Measurements from ENCODE around the gene ATP5MC2. TPM values are rescaled to one million over a fixed set of nuclear protein-coding genes. Genes with fewer than 3 reads are reported as not detected.
"Not testable (repeated sequence)": the region's sequence is repeated elsewhere in the genome, so short reads cannot be mapped to it uniquely, and the experiment has no call there.

Gene ATP5MC2
- 814 TPM for polyA plus RNA-seq (2013)

- Histone ChIP-seq H3K9me3 (ENCODE audit: control extremely low read depth in 1 of 5, control insufficient read depth in 4 of 5, insufficient read depth in 2 of 5, low read depth in 1 of 5, low read length in 4 of 5) (no peaks in the 10 kb centered on the region), H3K4me1 (ENCODE audit: control extremely low read depth in 1 of 4, control insufficient read depth in 4 of 4, insufficient read depth in 4 of 4, low read length in 3 of 4) (peaks cover 3 to 33% (median 23%) of the 10 kb centered on the region in 4 experiments), H3K27me3 (replicated peaks in 2 of 5; ENCODE audit: control insufficient read depth in 4 of 5, insufficient read depth in 5 of 5, low read length in 4 of 5) (peaks cover 0 to 21% (median 5%) of the 10 kb centered on the region in 5 experiments), H3K36me3 (ENCODE audit: control insufficient read depth in 4 of 4, insufficient read depth in 4 of 4, low read length in 3 of 4) (peaks cover 5 to 29% (median 21%) of the 10 kb centered on the region in 4 experiments), H3K4me3 (ENCODE audit: control insufficient read depth in 1 of 7, extremely low read depth in 1 of 7, insufficient read depth in 4 of 7, low read depth in 2 of 7, low read length in 6 of 7) (peak within 1 kb of the TSS; percentile 75 to 96 (median 89)), H3K27ac (ENCODE audit: insufficient read depth in 1 of 2, low read depth in 1 of 2, low read length in 2 of 2, poor library complexity in 1 of 2, severe bottlenecking in 2 of 2) (peak within 1 kb of the TSS; percentile 75 to 91)
- peak; percentile 98 to 99 (median 99) for DNase-seq
- POLR2A ChIA-PET: interaction anchor here (0.7 to 1.7 kb wide), 6 partner anchors 50 to 132 kb away, joined by 3 to 9 read pairs (median 4); partner anchors contain the start of gene ATF7
- CTCF ChIA-PET: interaction anchor here (0.7 to 3.9 kb wide), 26 partner anchors 8 to 144 kb away, joined by 3 to 57 read pairs (median 4); partner anchors contain the start of gene ATF7
- WGBS (ENCODE audit: insufficient coverage): 0% methylated on average over 58 of the region's 61 CpGs
Measured at GRCh38 chr12:53675701-53676607, at the start of gene ATP5MC2. Gene ATP5MC2, minus strand, starts transcription at chr12:53676083. Its CDS starts 3,469 bp downstream, at chr12:53672614.

- Histone ChIP-seq H3K4me1 (ENCODE audit: control extremely low read depth in 1 of 4, control insufficient read depth in 4 of 4, insufficient read depth in 4 of 4, low read length in 3 of 4) (peaks cover 6 to 14% (median 13%) of the 10 kb centered on the region in 4 experiments), H3K4me3 (ENCODE audit: control insufficient read depth in 1 of 7, extremely low read depth in 1 of 7, insufficient read depth in 4 of 7, low read depth in 2 of 7, low read length in 6 of 7) (no peak overlapping the region), H3K9me3 (ENCODE audit: control extremely low read depth in 1 of 5, control insufficient read depth in 4 of 5, insufficient read depth in 2 of 5, low read depth in 1 of 5, low read length in 4 of 5) (no peaks in the 10 kb centered on the region), H3K36me3 (ENCODE audit: control insufficient read depth in 4 of 4, insufficient read depth in 4 of 4, low read length in 3 of 4) (peaks cover 11 to 59% (median 24%) of the 10 kb centered on the region in 4 experiments), H3K27ac (ENCODE audit: insufficient read depth in 1 of 2, low read depth in 1 of 2, low read length in 2 of 2, poor library complexity in 1 of 2, severe bottlenecking in 2 of 2) (no peak overlapping the region), H3K27me3 (replicated peaks in 2 of 5; ENCODE audit: control insufficient read depth in 4 of 5, insufficient read depth in 5 of 5, low read length in 4 of 5) (no peaks in the 10 kb centered on the region)
- ChIA-PET CTCF (interaction anchor here (0.7 to 1.0 kb wide), 5 partner anchors 10 to 25 kb away, joined by 3 to 5 read pairs (median 3); no protein-coding TSS in a partner anchor), POLR2A (no interaction called here)
- WGBS (ENCODE audit: insufficient coverage): 100% methylated on average over 2 of the region's 3 CpGs
- no peak for DNase-seq
Measured at GRCh38 chr12:53722450-53723041, 46.7 kb upstream of the ATP5MC2 start.

GRCh38 chr12:53720946-53721345 is 45.1 kb upstream of the ATP5MC2 start:
- CTCF ChIA-PET: interaction anchor here (0.9 kb wide), 2 partner anchors 10 to 29 kb away, joined by 3 read pairs; no protein-coding TSS in a partner anchor
- POLR2A ChIA-PET: no interaction called here
- Histone ChIP-seq H3K9me3 (ENCODE audit: control extremely low read depth in 1 of 5, control insufficient read depth in 4 of 5, insufficient read depth in 2 of 5, low read depth in 1 of 5, low read length in 4 of 5) (no peaks in the 10 kb centered on the region), H3K36me3 (ENCODE audit: control insufficient read depth in 4 of 4, insufficient read depth in 4 of 4, low read length in 3 of 4) (peaks cover 13 to 70% (median 27%) of the 10 kb centered on the region in 4 experiments), H3K27ac (ENCODE audit: insufficient read depth in 1 of 2, low read depth in 1 of 2, low read length in 2 of 2, poor library complexity in 1 of 2, severe bottlenecking in 2 of 2) (no peak overlapping the region), H3K4me3 (ENCODE audit: control insufficient read depth in 1 of 7, extremely low read depth in 1 of 7, insufficient read depth in 4 of 7, low read depth in 2 of 7, low read length in 6 of 7) (no peak overlapping the region), H3K4me1 (ENCODE audit: control extremely low read depth in 1 of 4, control insufficient read depth in 4 of 4, insufficient read depth in 4 of 4, low read length in 3 of 4) (peaks cover 0 to 2% (median 2%) of the 10 kb centered on the region in 4 experiments), H3K27me3 (replicated peaks in 2 of 5; ENCODE audit: control insufficient read depth in 4 of 5, insufficient read depth in 5 of 5, low read length in 4 of 5) (no peaks in the 10 kb centered on the region)
- no peak for DNase-seq
- 100% methylated on average over 1 of the region's 1 CpG for whole genome bisulfite sequencing (ENCODE audit: insufficient coverage)

- Histone ChIP-seq H3K27me3 (replicated peaks in 2 of 5; ENCODE audit: control insufficient read depth in 4 of 5, insufficient read depth in 5 of 5, low read length in 4 of 5) (no peaks in the 10 kb centered on the region), H3K4me1 (ENCODE audit: control extremely low read depth in 1 of 4, control insufficient read depth in 4 of 4, insufficient read depth in 4 of 4, low read length in 3 of 4) (no peaks in the 10 kb centered on the region), H3K9me3 (ENCODE audit: control extremely low read depth in 1 of 5, control insufficient read depth in 4 of 5, insufficient read depth in 2 of 5, low read depth in 1 of 5, low read length in 4 of 5) (no peaks in the 10 kb centered on the region), H3K36me3 (ENCODE audit: control insufficient read depth in 4 of 4, insufficient read depth in 4 of 4, low read length in 3 of 4) (peaks cover 13 to 77% (median 34%) of the 10 kb centered on the region in 4 experiments), H3K4me3 (ENCODE audit: control insufficient read depth in 1 of 7, extremely low read depth in 1 of 7, insufficient read depth in 4 of 7, low read depth in 2 of 7, low read length in 6 of 7) (no peak overlapping the region), H3K27ac (ENCODE audit: insufficient read depth in 1 of 2, low read depth in 1 of 2, low read length in 2 of 2, poor library complexity in 1 of 2, severe bottlenecking in 2 of 2) (no peak overlapping the region)
- POLR2A ChIA-PET: no interaction called here
- WGBS (ENCODE audit: insufficient coverage): 94% methylated on average over 2 of the region's 2 CpGs
- CTCF ChIA-PET: interaction anchor here (1.1 to 1.3 kb wide), 2 partner anchors 17 to 19 kb away, joined by 3 to 4 read pairs; no protein-coding TSS in a partner anchor
- DNase-seq: no peak
Measured at GRCh38 chr12:53719649-53720048, 43.8 kb upstream of the ATP5MC2 start.

GRCh38 chr12:53718567-53718966 is 42.7 kb upstream of the ATP5MC2 start:
- CTCF ChIA-PET: interaction anchor here (1.1 to 1.4 kb wide), 2 partner anchors 18 to 28 kb away, joined by 3 to 5 read pairs; no protein-coding TSS in a partner anchor
- H3K4me1 ChIP-seq (ENCODE audit: control extremely low read depth in 1 of 4, control insufficient read depth in 4 of 4, insufficient read depth in 4 of 4, low read length in 3 of 4); H3K9me3 ChIP-seq (ENCODE audit: control extremely low read depth in 1 of 5, control insufficient read depth in 4 of 5, insufficient read depth in 2 of 5, low read depth in 1 of 5, low read length in 4 of 5); H3K27me3 ChIP-seq (replicated peaks in 2 of 5; ENCODE audit: control insufficient read depth in 4 of 5, insufficient read depth in 5 of 5, low read length in 4 of 5); DNase-seq; H3K4me3 ChIP-seq (ENCODE audit: control insufficient read depth in 1 of 7, extremely low read depth in 1 of 7, insufficient read depth in 4 of 7, low read depth in 2 of 7, low read length in 6 of 7); H3K27ac ChIP-seq (ENCODE audit: insufficient read depth in 1 of 2, low read depth in 1 of 2, low read length in 2 of 2, poor library complexity in 1 of 2, severe bottlenecking in 2 of 2); POLR2A ChIA-PET: not testable (repeated sequence)
- 100% methylated on average over 3 of the region's 6 CpGs for WGBS (ENCODE audit: insufficient coverage)
- peaks cover 18 to 77% (median 36%) of the 10 kb centered on the region in 4 experiments for H3K36me3 ChIP-seq (ENCODE audit: control insufficient read depth in 4 of 4, insufficient read depth in 4 of 4, low read length in 3 of 4)

GRCh38 chr12:53717319-53717718 is 41.4 kb upstream of the ATP5MC2 start:
- no peaks in the 10 kb centered on the region for H3K4me1 ChIP-seq (ENCODE audit: control extremely low read depth in 1 of 4, control insufficient read depth in 4 of 4, insufficient read depth in 4 of 4, low read length in 3 of 4)
- H3K36me3 ChIP-seq (ENCODE audit: control insufficient read depth in 4 of 4, insufficient read depth in 4 of 4, low read length in 3 of 4): peaks cover 15 to 80% (median 39%) of the 10 kb centered on the region in 4 experiments
- no peaks in the 10 kb centered on the region for H3K27me3 ChIP-seq (replicated peaks in 2 of 5; ENCODE audit: control insufficient read depth in 4 of 5, insufficient read depth in 5 of 5, low read length in 4 of 5)
- CTCF ChIA-PET: interaction anchor here (0.9 to 2.3 kb wide), 4 partner anchors 9 to 118 kb away, joined by 3 to 6 read pairs (median 4); no protein-coding TSS in a partner anchor
- no peak for DNase-seq
- no peak overlapping the region for H3K4me3 ChIP-seq (ENCODE audit: control insufficient read depth in 1 of 7, extremely low read depth in 1 of 7, insufficient read depth in 4 of 7, low read depth in 2 of 7, low read length in 6 of 7)
- WGBS (ENCODE audit: insufficient coverage): 97% methylated on average over 4 of the region's 5 CpGs
- H3K9me3 ChIP-seq (ENCODE audit: control extremely low read depth in 1 of 5, control insufficient read depth in 4 of 5, insufficient read depth in 2 of 5, low read depth in 1 of 5, low read length in 4 of 5): no peaks in the 10 kb centered on the region
- POLR2A ChIA-PET: no interaction called here
- H3K27ac ChIP-seq (ENCODE audit: insufficient read depth in 1 of 2, low read depth in 1 of 2, low read length in 2 of 2, poor library complexity in 1 of 2, severe bottlenecking in 2 of 2): no peak overlapping the region

Data from common myeloid progenitor, CD34-positive (primary cell).